K562 (cell line): ENCODE data around the gene LHX5.

Experiments used
- ATF7 ChIP-seq: fragments of 450-650 bp; IDR thresholded peaks from 2 replicates; pipeline ENCODE4 v1.7.1; 2014; ENCODE audit warnings: mild to moderate bottlenecking, moderate library complexity
- CTCF ChIP-seq, 3 experiments: IDR thresholded peaks in 2 of 3; conservative IDR thresholded peaks in 1 of 3; 2 replicates each; pipeline ENCODE4 v1.5.1; 2011 to 2012; ENCODE audit warnings: low read length in 3 of 3, mild to moderate bottlenecking in 3 of 3, control low read depth in 2 of 3, improper control_type of control experiment in 1 of 3, inconsistent platforms in 1 of 3, low read depth in 1 of 3, mixed read lengths in 1 of 3, moderate library complexity in 1 of 3; ENCODE audit not compliant: insufficient read depth in 2 of 3
- DLX4 ChIP-seq: fragments of 250-450 bp; sonication (Bioruptor Pico); IDR thresholded peaks from 2 replicates; pipeline ENCODE4 v1.6.1; 2021; ENCODE audit warnings: mild to moderate bottlenecking
- ELF1 ChIP-seq: fragments of 200-800 bp; sonication (Bioruptor generic); IDR thresholded peaks from 2 replicates; pipeline ENCODE4 v1.6.1; 2016; ENCODE audit warnings: missing genetic modification characterization, missing compliant biosample characterization
- MED1 ChIP-seq: sonication (generic); formaldehyde crosslinking; IDR thresholded peaks from 2 replicates; pipeline ENCODE4 v1.8.1; 2023; ENCODE audit warnings: missing genetic modification reagents, borderline replicate concordance
- POLR2AphosphoS5 ChIP-seq: IDR thresholded peaks from 2 replicates; pipeline ENCODE4 v1.6.1; 2011; ENCODE audit warnings: mild to moderate bottlenecking, low read depth, low read length, moderate library complexity; ENCODE audit not compliant: control insufficient read depth, insufficient read depth
- SIN3A ChIP-seq, 2 experiments: fragments of 150-350 bp in 1 of 2; IDR thresholded peaks; 2 replicates each; pipeline ENCODE4 v1.6.1; 2011 to 2016; ENCODE audit warnings: borderline replicate concordance in 2 of 2, low read depth in 2 of 2, low read length in 2 of 2, mild to moderate bottlenecking in 2 of 2, moderate library complexity in 2 of 2; ENCODE audit not compliant: control insufficient read depth in 1 of 2
- SP1 ChIP-seq: sonication (generic); formaldehyde crosslinking; IDR thresholded peaks from 2 replicates; pipeline ENCODE4 v1.8.1; 2022; ENCODE audit warnings: mild to moderate bottlenecking, missing genetic modification reagents
- SPI1 ChIP-seq: IDR thresholded peaks from 2 replicates; pipeline ENCODE4 v1.6.1; 2011; ENCODE audit warnings: low read depth, low read length, control low read depth, borderline replicate concordance
- ZBTB11 ChIP-seq, 3 experiments: fragments of 200-800 bp in 1 of 3; fragments of 250-450 bp in 1 of 3; fragments of 450-650 bp in 1 of 3; sonication (Bioruptor Pico) in 1 of 3; sonication (Bioruptor generic) in 1 of 3; formaldehyde crosslinking in 1 of 3; IDR thresholded peaks; 2 replicates each; pipeline versions ENCODE4 v1.6.1 to v1.8.0; 2016 to 2022; ENCODE audit warnings: mild to moderate bottlenecking in 2 of 3, missing genetic modification characterization in 2 of 3, missing compliant biosample characterization in 1 of 3, moderate library complexity in 1 of 3
- ZBTB33 ChIP-seq: sonication (generic); formaldehyde crosslinking; IDR thresholded peaks from 2 replicates; pipeline ENCODE4 v1.8.1; 2023; ENCODE audit warnings: mild to moderate bottlenecking, missing genetic modification reagents
- TF ChIP-seq, protein P1 (sequence below), 2 experiments: fragments of 450-650 bp; formaldehyde crosslinking in 1 of 2; IDR thresholded peaks; 2 replicates each; pipeline versions ENCODE4 v1.4.0 to v1.6.1; 2014 to 2020; ENCODE audit warnings: mild to moderate bottlenecking in 2 of 2, borderline replicate concordance in 1 of 2, low read depth in 1 of 2

DNA sequence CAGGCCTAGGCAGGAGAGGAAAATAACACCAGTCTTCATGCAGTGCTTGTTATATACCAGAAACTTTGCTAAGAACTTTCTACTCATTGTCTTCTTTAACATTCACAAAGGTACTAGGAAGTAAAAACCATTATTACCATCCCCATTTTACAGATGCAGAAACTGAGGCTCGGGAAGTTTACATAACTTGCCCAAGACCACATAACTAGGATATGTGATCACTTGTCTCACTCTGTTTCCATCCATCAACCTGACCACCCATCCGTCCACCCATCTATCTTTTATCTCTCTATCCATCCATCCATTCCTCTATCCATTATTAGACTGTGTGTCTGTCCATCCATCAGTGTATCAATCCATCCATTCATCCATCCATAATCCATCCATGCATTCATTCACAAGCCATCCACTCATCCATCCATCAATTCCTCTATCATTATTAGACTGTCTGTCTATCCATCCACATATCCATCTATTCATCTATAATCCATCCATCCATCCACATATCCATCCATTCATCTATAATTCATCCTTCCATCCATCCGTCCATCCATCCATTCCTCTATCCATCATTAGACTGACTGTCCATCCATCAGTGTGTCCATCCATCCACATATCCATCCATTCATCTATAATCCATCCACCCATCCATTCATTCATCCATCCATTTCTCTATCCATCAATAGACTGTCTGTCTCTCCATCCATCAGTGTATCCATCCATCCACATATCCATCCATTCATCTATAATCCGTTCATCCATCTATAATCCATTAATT is 33.0 kb downstream of the LHX5 start:
- TF ChIP-seq DLX4 (CRISPR knock-in tag), result no peak
- TF ChIP-seq ZBTB11 (CRISPR knock-in tag; IDR thresholded peaks at IDR 0.05), result no peak
- TF ChIP-seq ATF7, result no peak
- TF ChIP-seq, protein P1, sequence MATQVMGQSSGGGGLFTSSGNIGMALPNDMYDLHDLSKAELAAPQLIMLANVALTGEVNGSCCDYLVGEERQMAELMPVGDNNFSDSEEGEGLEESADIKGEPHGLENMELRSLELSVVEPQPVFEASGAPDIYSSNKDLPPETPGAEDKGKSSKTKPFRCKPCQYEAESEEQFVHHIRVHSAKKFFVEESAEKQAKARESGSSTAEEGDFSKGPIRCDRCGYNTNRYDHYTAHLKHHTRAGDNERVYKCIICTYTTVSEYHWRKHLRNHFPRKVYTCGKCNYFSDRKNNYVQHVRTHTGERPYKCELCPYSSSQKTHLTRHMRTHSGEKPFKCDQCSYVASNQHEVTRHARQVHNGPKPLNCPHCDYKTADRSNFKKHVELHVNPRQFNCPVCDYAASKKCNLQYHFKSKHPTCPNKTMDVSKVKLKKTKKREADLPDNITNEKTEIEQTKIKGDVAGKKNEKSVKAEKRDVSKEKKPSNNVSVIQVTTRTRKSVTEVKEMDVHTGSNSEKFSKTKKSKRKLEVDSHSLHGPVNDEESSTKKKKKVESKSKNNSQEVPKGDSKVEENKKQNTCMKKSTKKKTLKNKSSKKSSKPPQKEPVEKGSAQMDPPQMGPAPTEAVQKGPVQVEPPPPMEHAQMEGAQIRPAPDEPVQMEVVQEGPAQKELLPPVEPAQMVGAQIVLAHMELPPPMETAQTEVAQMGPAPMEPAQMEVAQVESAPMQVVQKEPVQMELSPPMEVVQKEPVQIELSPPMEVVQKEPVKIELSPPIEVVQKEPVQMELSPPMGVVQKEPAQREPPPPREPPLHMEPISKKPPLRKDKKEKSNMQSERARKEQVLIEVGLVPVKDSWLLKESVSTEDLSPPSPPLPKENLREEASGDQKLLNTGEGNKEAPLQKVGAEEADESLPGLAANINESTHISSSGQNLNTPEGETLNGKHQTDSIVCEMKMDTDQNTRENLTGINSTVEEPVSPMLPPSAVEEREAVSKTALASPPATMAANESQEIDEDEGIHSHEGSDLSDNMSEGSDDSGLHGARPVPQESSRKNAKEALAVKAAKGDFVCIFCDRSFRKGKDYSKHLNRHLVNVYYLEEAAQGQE (IDR thresholded peaks at IDR 0.05; ENCODE audit: borderline replicate concordance), result no peak
- TF ChIP-seq, protein P1 (CRISPR knock-in tag; IDR thresholded peaks at IDR 0.05; ENCODE audit: low read depth), result no peak
- no peak for TF ChIP-seq MED1 (CRISPR knock-in tag)
- no peak for TF ChIP-seq SIN3A (IDR thresholded peaks at IDR 0.05; ENCODE audit: borderline replicate concordance in 2 of 2, control insufficient read depth in 1 of 2, low read depth in 2 of 2, low read length in 2 of 2)
- TF ChIP-seq CTCF (IDR thresholded peaks at IDR 0.05 in 2 of 3, conservative IDR thresholded peaks at IDR 0.05 in 1 of 3; ENCODE audit: insufficient read depth in 2 of 3, low read depth in 1 of 3, low read length in 3 of 3), result no peak
- no peak for TF ChIP-seq ZBTB33 (CRISPR knock-in tag)
- no peak for TF ChIP-seq SPI1
- no peak for TF ChIP-seq ELF1 (tag)
- no peak for TF ChIP-seq SP1
- no peak for TF ChIP-seq POLR2AphosphoS5
